Gastrocnemius medialis (tissue), 4 donors: Measurements from ENCODE around the gene GHRH.

Experiments
- CTCF ChIP-seq, 5 experiments: fragments of 450-650 bp in 3 of 5; fragments of 200-600 bp in 2 of 5; sonication (generic) in 2 of 5; IDR thresholded peaks in 4 of 5; conservative IDR thresholded peaks in 1 of 5; 1 replicate in 4 of 5; 2 replicates in 1 of 5; pipeline ENCODE4 v1.5.1; 2016 to 2019; ENCODE audit warnings: antibody characterized with exemption in 5 of 5, mild to moderate bottlenecking in 3 of 5, moderate library complexity in 3 of 5
- POLR2A ChIP-seq, 2 donors: fragments of 450-650 bp; IDR thresholded peaks; one replicate each; pipeline ENCODE4 v1.6.1; 2017; ENCODE audit warnings: antibody characterized with exemption in 2 of 2, mild to moderate bottlenecking in 2 of 2, moderate library complexity in 2 of 2

- no peak for TF ChIP-seq CTCF (IDR thresholded peaks at IDR 0.05 in 4 of 5, conservative IDR thresholded peaks at IDR 0.05 in 1 of 5)
- TF ChIP-seq POLR2A (IDR thresholded peaks at IDR 0.05) = no peak
Measured at GRCh38 chr20:37209661-37210314, 51.8 kb downstream of the GHRH start.
